ENCODE results near the gene PPIA. TPM values are rescaled to one million over a fixed set of nuclear protein-coding genes. Genes with fewer than 3 reads are reported as not detected.

PPIA gene
- polyA plus RNA-seq, 2 of the 4 experiments (the other 2 are of a cell fraction): 5,366 to 6,488 TPM

DNA sequence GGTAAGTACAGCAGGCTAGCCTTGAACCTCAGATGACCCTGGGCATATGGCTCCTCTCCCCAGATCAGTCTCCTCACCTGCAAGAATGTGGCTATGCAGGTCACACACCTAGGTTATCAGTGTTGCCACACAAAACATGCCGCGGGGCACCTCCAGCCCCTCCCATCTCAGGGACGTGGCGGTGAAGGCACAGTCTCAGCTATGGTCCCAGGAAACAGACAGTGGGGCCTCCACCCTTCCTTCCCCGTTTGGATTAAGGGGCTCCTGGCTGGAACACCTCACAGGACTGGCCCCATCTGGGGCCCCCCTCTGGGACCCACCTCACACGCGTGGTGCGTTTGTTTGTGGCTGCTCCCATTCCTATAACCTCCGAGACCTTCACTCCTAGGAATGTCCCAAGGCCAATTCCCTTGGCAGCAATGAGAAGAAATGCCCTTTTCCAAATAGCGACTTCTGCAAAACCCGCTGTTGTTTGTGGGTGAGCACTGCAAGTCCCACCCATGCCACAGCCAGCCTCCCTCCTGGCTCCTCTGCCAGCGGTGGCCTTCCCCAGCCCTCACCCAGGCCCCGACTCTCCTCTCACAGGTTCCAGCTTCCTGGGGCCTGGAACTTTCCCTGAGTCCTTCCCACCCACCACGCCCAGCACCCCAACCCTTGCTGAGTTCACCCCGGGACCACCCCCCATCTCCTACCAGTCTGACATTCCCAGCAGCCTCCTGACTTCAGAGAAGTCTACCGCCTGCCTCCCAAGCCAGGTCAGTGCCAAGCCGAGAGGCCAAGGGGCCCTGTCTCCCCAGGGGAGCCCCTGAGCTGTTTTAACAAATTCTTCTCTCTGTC is 30.7 kb upstream of the PPIA start (continued):
- no peak for TF ChIP-seq CTCF (IDR thresholded peaks at IDR 0.05)
- no peak for TF ChIP-seq ZC3H11A (IDR thresholded peaks at IDR 0.05)
- TF ChIP-seq PBX3 (IDR thresholded peaks at IDR 0.05): no peak
- no peak for TF ChIP-seq FOXS1 (CRISPR knock-in tag; IDR thresholded peaks at IDR 0.05)
- no peak for TF ChIP-seq RAD21 (conservative IDR thresholded peaks at IDR 0.05 in 1 of 2, IDR thresholded peaks at IDR 0.05 in 1 of 2)
- no peak for TF ChIP-seq CBX2 (IDR thresholded peaks at IDR 0.05; ENCODE audit: borderline replicate concordance, low read depth)
- TF ChIP-seq MYC (IDR thresholded peaks at IDR 0.05; ENCODE audit: borderline replicate concordance, low read length): no peak
- TF ChIP-seq POLR2A (IDR thresholded peaks at IDR 0.05; ENCODE audit: low read length): no peak
- TF ChIP-seq KDM1A (IDR thresholded peaks at IDR 0.05; ENCODE audit: low read depth): no peak
- TF ChIP-seq PHF8 (IDR thresholded peaks at IDR 0.05; ENCODE audit: borderline replicate concordance, low read depth): no peak

DNA sequence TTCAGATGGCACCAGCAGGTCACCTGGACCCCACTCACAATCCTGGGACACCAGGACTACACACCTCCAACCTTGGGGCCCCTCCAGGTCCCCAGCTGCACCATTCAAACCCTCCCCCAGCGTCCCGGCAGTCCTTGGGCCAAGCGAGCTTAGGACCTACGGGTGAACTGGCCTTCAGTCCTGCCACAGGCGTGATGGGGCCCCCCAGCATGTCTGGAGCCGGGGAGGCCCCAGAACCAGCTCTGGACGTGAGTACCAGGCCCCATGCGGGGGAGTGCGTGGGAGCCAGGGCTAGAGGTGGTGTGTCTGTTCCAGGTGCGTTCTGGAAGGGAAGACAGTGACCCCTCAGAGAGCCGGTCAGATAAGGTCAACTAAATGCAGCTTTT is 30.1 kb upstream of the PPIA start:
- Histone ChIP-seq H3K9me3 (no peaks in the 10 kb centered on the region), H3K4me3 (no peak overlapping the region), H3K4me2 (no peak overlapping the region), H3K4me1 (no peaks in the 10 kb centered on the region), H3K27ac (no peak overlapping the region)
- FAIRE-seq (no peak), ATAC-seq (no peak), DNase-seq (ENCODE audit: low read depth in 1 of 2, low spot score in 1 of 2) (no peak)
- POLR2A ChIA-PET: no interaction called here
- TF ChIP-seq TP53 (CRISPR knock-in tag; IDR thresholded peaks at IDR 0.05): no peak
- TF ChIP-seq CHD4 (IDR thresholded peaks at IDR 0.05; ENCODE audit: borderline replicate concordance): no peak
- no peak for TF ChIP-seq CEBPB (IDR thresholded peaks at IDR 0.05)
- no peak for TF ChIP-seq PHF8 (IDR thresholded peaks at IDR 0.05; ENCODE audit: borderline replicate concordance, low read depth)
- TF ChIP-seq MAFK (IDR thresholded peaks at IDR 0.05; ENCODE audit: partially characterized antibody): no peak
- TF ChIP-seq RNF2 (IDR thresholded peaks at IDR 0.05; ENCODE audit: borderline replicate concordance, low read depth): no peak
- no peak for TF ChIP-seq HEYL (CRISPR knock-in tag; IDR thresholded peaks at IDR 0.05)
- no peak for TF ChIP-seq CBX2 (IDR thresholded peaks at IDR 0.05; ENCODE audit: borderline replicate concordance, low read depth)
- no peak for TF ChIP-seq ATOH8 (CRISPR knock-in tag; IDR thresholded peaks at IDR 0.05; ENCODE audit: low read depth)
- TF ChIP-seq POLR2AphosphoS2 (conservative IDR thresholded peaks at IDR 0.05; ENCODE audit: low read length): no peak
- CTCF ChIA-PET: interaction anchor here (0.7 to 2.4 kb wide), 5 partner anchors 9 to 33 kb away, joined by 3 to 8 read pairs (median 3); no protein-coding TSS in a partner anchor
- 88% methylated on average over 10 of the region's 11 CpGs for WGBS (ENCODE audit: missing lambda C conversion rate)

DNA sequence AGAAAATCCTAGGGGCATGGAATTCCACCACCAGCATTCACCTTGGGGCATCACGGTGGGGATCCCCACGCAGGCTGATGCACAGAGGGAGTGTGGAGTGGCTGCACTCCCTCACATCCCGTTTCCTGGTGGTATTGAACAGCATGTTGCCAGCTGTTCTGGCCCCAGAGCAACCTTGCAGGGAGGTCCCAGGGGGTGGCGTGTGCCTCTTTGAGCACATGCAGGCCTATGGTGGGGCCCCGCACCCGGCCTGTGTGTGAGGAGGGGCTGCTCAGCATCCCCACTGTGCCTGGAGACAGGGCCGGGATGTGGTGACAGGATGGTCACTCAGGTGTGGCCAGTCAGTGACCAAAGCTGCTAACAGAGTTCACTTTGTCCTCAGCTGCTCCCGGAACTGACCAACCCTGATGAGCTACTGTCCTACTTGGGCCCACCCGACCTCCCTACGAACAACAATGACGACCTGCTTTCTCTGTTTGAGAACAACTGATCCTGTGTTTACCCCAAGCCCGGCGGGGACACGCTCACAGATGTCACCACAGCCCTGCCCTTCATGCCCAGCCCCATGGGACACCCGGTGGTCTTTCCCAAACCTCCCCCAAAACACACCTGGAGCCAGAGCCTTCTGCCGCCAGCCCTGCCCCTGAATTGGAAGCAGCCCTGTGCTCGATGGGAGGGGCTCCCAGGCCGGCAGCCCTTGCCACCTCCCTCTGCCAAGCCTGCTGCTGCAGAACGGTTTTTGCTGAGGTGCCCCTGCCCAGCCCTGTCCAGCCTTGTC is 29.2 kb upstream of the PPIA start:
- H3K4me1 ChIP-seq: no peaks in the 10 kb centered on the region
- H3K4me3 ChIP-seq: no peak overlapping the region
- ATAC-seq (no peak), FAIRE-seq (no peak), DNase-seq (ENCODE audit: low read depth in 1 of 2, low spot score in 1 of 2) (no peak)
- H3K4me2 ChIP-seq: no peak overlapping the region
- no peak overlapping the region for H3K27ac ChIP-seq
- WGBS (ENCODE audit: missing lambda C conversion rate): 86% methylated on average over 15 of the region's 19 CpGs
- no peaks in the 10 kb centered on the region for H3K9me3 ChIP-seq
- ChIA-PET CTCF (interaction anchor here (0.6 to 2.4 kb wide), 6 partner anchors 8 to 81 kb away, joined by 3 to 8 read pairs (median 4); partner anchors contain the start of gene H2AZ2), POLR2A (no interaction called here)
- no peak for TF ChIP-seq HOXB5 (CRISPR knock-in tag; IDR thresholded peaks at IDR 0.05)
- no peak for TF ChIP-seq FOSL2 (IDR thresholded peaks at IDR 0.05)
- TF ChIP-seq FOSL2 (CRISPR knock-in tag; IDR thresholded peaks at IDR 0.05): no peak
- TF ChIP-seq PBX3 (IDR thresholded peaks at IDR 0.05): no peak
- TF ChIP-seq PHF8 (IDR thresholded peaks at IDR 0.05; ENCODE audit: borderline replicate concordance, low read depth): no peak
